K562 (cell line): ENCODE measurements around the gene TFB2M. TPM values are rescaled to one million over a fixed set of nuclear protein-coding genes. Genes with fewer than 3 reads are reported as not detected.
A peak's percentile ranks its signal among the peaks of the same experiment; 100 is the strongest.

Source experiments
- ARID4B ChIP-seq: sonication (generic); formaldehyde crosslinking; IDR thresholded peaks from 2 replicates; pipeline ENCODE4 v1.8.0; 2022; ENCODE audit warnings: mild to moderate bottlenecking, missing genetic modification reagents
- BCOR ChIP-seq: fragments of 450-650 bp; IDR thresholded peaks from 2 replicates; pipeline ENCODE4 v1.6.1; 2016
- E2F3 ChIP-seq: fragments of 250-450 bp; sonication (Bioruptor Pico); IDR thresholded peaks from 2 replicates; pipeline ENCODE4 v1.4.0; 2020; ENCODE audit warnings: mild to moderate bottlenecking
- HNRNPK ChIP-seq: fragments of 200-400 bp; formaldehyde crosslinking; IDR thresholded peaks from one replicate; pipeline ENCODE4 v1.6.1; 2018; ENCODE audit warnings: mild to moderate bottlenecking, low read depth, low read length; ENCODE audit not compliant: poor library complexity, severe bottlenecking
- KLF16 ChIP-seq: IDR thresholded peaks from 2 replicates; pipeline ENCODE4 v1.6.1; 2016; ENCODE audit warnings: antibody characterized with exemption
- MED1 ChIP-seq: sonication (generic); formaldehyde crosslinking; IDR thresholded peaks from 2 replicates; pipeline ENCODE4 v1.8.1; 2023; ENCODE audit warnings: missing genetic modification reagents, borderline replicate concordance
- MEF2A ChIP-seq: IDR thresholded peaks from 2 replicates; pipeline ENCODE4 v1.6.1; 2011; ENCODE audit warnings: low read depth, mild to moderate bottlenecking, low read length, moderate library complexity; ENCODE audit not compliant: control insufficient read depth
- MEIS2 ChIP-seq: fragments of 450-650 bp; IDR thresholded peaks from 2 replicates; pipeline ENCODE4 v1.6.1; 2014; ENCODE audit warnings: mild to moderate bottlenecking; ENCODE audit not compliant: partially characterized antibody
- MLLT1 ChIP-seq, 2 experiments: fragments of 450-650 bp; IDR thresholded peaks; 2 replicates each; pipeline ENCODE4 v1.6.1; 2016
- MXI1 ChIP-seq: IDR thresholded peaks from 2 replicates; pipeline ENCODE4 v1.6.1; 2011; ENCODE audit warnings: low read depth, mild to moderate bottlenecking, improper control_type of control experiment, low read length
- PHF20 ChIP-seq: fragments of 450-650 bp; IDR thresholded peaks from 2 replicates; pipeline ENCODE4 v1.6.1; 2018; ENCODE audit not compliant: partially characterized antibody
- PKNOX1 ChIP-seq: fragments of 450-650 bp; IDR thresholded peaks from 2 replicates; pipeline ENCODE4 v1.6.1; 2016
- RB1 ChIP-seq: fragments of 450-650 bp; IDR thresholded peaks from 2 replicates; pipeline ENCODE4 v1.6.1; 2017; ENCODE audit warnings: low read depth, mild to moderate bottlenecking
- RBM14 ChIP-seq: fragments of 200-400 bp; formaldehyde crosslinking; IDR thresholded peaks from 2 replicates; pipeline ENCODE4 v1.6.1; 2018; ENCODE audit warnings: low read depth, mild to moderate bottlenecking, low read length, moderate library complexity, borderline replicate concordance; ENCODE audit not compliant: insufficient read depth
- RBM15 ChIP-seq: fragments of 200-400 bp; formaldehyde crosslinking; IDR thresholded peaks from 2 replicates; pipeline ENCODE4 v1.6.1; 2018; ENCODE audit warnings: mild to moderate bottlenecking, low read length, moderate library complexity; ENCODE audit not compliant: insufficient read depth
- SETDB1 ChIP-seq: IDR thresholded peaks from one replicate; pipeline ENCODE4 v1.6.1; 2012; ENCODE audit warnings: low read length, control low read depth, inconsistent platforms
- SRF ChIP-seq, 2 experiments: fragments of 250-450, 450-650 bp in 1 of 2; sonication (Bioruptor Pico) in 1 of 2; sonication (generic) in 1 of 2; formaldehyde crosslinking; IDR thresholded peaks; 2 replicates each; pipeline versions ENCODE4 v1.5.0 to v1.5.1; 2020 to 2022; ENCODE audit warnings: mild to moderate bottlenecking in 1 of 2, missing genetic modification reagents in 1 of 2
- TEAD1 ChIP-seq, 2 experiments: fragments of 450-650 bp in 1 of 2; sonication (generic) in 1 of 2; formaldehyde crosslinking; IDR thresholded peaks; 2 replicates each; pipeline versions ENCODE4 v1.4.0 to v1.8.0; 2020 to 2022; ENCODE audit warnings: mild to moderate bottlenecking in 2 of 2, missing genetic modification reagents in 1 of 2
- THAP12 ChIP-seq: fragments of 250-450 bp; sonication (Bioruptor Pico); IDR thresholded peaks from 2 replicates; pipeline ENCODE4 v1.9.0; 2021; ENCODE audit warnings: mild to moderate bottlenecking, inconsistent platforms
- XRCC4 ChIP-seq: IDR thresholded peaks from one replicate; pipeline ENCODE4 v1.6.1; 2011; ENCODE audit not compliant: insufficient read depth, insufficient read length; ENCODE audit errors: extremely low read depth
- ZFP1 ChIP-seq: fragments of 450-650 bp; formaldehyde crosslinking; IDR thresholded peaks from 2 replicates; pipeline ENCODE4 v1.4.0; 2020; ENCODE audit warnings: mild to moderate bottlenecking, mixed read lengths
- polyA plus RNA-seq, 8 experiments: library from polyadenylated mRNA; depleted of rRNA in 4 of 8; stranded (reverse) in 5 of 8; unstranded in 3 of 8; fragments of >200 nt; fragmentation: Nextera tagmentation in 2 of 8; fragmentation: Illumina TruSeq in 1 of 8; extraction: Ambion mirVana in 2 of 8; extraction: Trizol in 1 of 8; gene quantifications; 2 replicates each; pipeline versions ENCODE4 v1.2.1 to v1.2.3, GENCODE V29; 2011 to 2014; ENCODE audit warnings: inconsistent platforms in 1 of 8, missing spikeins in 1 of 8
- total RNA-seq, 7 experiments: library from RNA; depleted of rRNA in 6 of 7; stranded (reverse); fragments of >200 nt in 6 of 7; fragmentation: Illumina TruSeq in 2 of 7; extraction: Trizol in 2 of 7; gene quantifications; 2 replicates each; pipeline versions ENCODE4 v1.2.1 to v1.2.3, GENCODE V29; 2011 to 2021; ENCODE audit warnings: low replicate concordance in 1 of 7

TFB2M gene
- total and polyA plus RNA-seq, 9 of the 15 experiments (the other 6 are each of a cell fraction or from before 2014, with no cell fraction given), result 55.1 to 162 (median 70.6) TPM

GRCh38 chr1:246577720-246578106 lies 11.7 kb upstream of the TFB2M start (continued):
- TF ChIP-seq ARID4B (no peak), RBM14 (no peak), HNRNPK (no peak), MLLT1 (IDR thresholded peaks at IDR 0.05) (peak; percentile 12 to 81; a peak in 2 of 4 replicates), BCOR (no peak), MEF2A (peak; percentile 92), SETDB1 (no peak), PHF20 (no peak), PKNOX1 (peak; percentile 62), SRF (CRISPR knock-in tag; IDR thresholded peaks at IDR 0.05) (no peak), E2F3 (CRISPR knock-in tag) (no peak), THAP12 (CRISPR knock-in tag) (no peak), ZFP1 (CRISPR knock-in tag) (no peak), TEAD1 (CRISPR knock-in tag; IDR thresholded peaks at IDR 0.05) (0 out of 4 replicates have a peak, but pooled peaks of 1 of the 2 experiments have one; percentile 63), KLF16 (peak; percentile 72), RBM15 (no peak), MEIS2 (peak; percentile 97), MXI1 (no peak), XRCC4 (no peak), MED1 (no peak), RB1 (no peak)
